Hepatocyte (in vitro differentiated cells): Measurements from ENCODE around the gene DUSP2. TPM values are rescaled to one million over a fixed set of nuclear protein-coding genes. Genes with fewer than 3 reads are reported as not detected.

Experiments used
- DNase-seq: peaks from one replicate; pipeline ENCODE4 v3.0.0-alpha.2; 2016; ENCODE audit warnings: low spot score
- H2AFZ ChIP-seq: fragments of 200-600 bp; sonication (generic); 2 replicates; pipeline ENCODE4 v1.6.0; 2016; ENCODE audit warnings: antibody characterized with exemption, mild to moderate bottlenecking
- H3K27ac ChIP-seq: fragments of 200-600 bp; sonication (generic); 2 replicates; pipeline ENCODE4 v1.5.1; 2016; ENCODE audit warnings: mild to moderate bottlenecking
- H3K27me3 ChIP-seq: fragments of 200-600 bp; sonication (generic); 2 replicates; pipeline ENCODE4 v1.6.1; 2016
- H3K36me3 ChIP-seq: fragments of 200-600 bp; sonication (generic); replicated peaks from 2 replicates; pipeline ENCODE4 v1.5.1; 2016; ENCODE audit warnings: low read depth; ENCODE audit not compliant: insufficient read depth
- H3K4me1 ChIP-seq: fragments of 200-600 bp; sonication (generic); 2 replicates; pipeline ENCODE4 v1.5.1; 2016; ENCODE audit warnings: mild to moderate bottlenecking, moderate library complexity; ENCODE audit not compliant: insufficient read depth
- H3K4me2 ChIP-seq: fragments of 200-600 bp; sonication (generic); 2 replicates; pipeline ENCODE4 v1.6.0; 2016
- H3K4me3 ChIP-seq: fragments of 200-600 bp; sonication (generic); 2 replicates; pipeline ENCODE4 v1.5.1; 2016; ENCODE audit warnings: mild to moderate bottlenecking
- H3K79me2 ChIP-seq: fragments of 200-600 bp; sonication (generic); 2 replicates; pipeline ENCODE4 v1.6.0; 2017; ENCODE audit warnings: mild to moderate bottlenecking
- H3K9me2 ChIP-seq: fragments of 200-600 bp; sonication (generic); replicated peaks from 2 replicates; pipeline ENCODE4 v1.6.0; 2017; ENCODE audit warnings: mild to moderate bottlenecking; ENCODE audit not compliant: insufficient read depth
- H3K9me3 ChIP-seq: fragments of 200-600 bp; sonication (generic); 2 replicates; pipeline ENCODE4 v1.5.1; 2016; ENCODE audit warnings: low read depth, mild to moderate bottlenecking
- H4K20me1 ChIP-seq: fragments of 200-600 bp; sonication (generic); 2 replicates; pipeline ENCODE4 v1.6.0; 2016; ENCODE audit warnings: mild to moderate bottlenecking; ENCODE audit not compliant: insufficient read depth, poor library complexity, severe bottlenecking
- EZH2 ChIP-seq: fragments of 200-600 bp; sonication (generic); IDR thresholded peaks from 2 replicates; pipeline ENCODE4 v1.6.1; 2016; ENCODE audit warnings: antibody characterized with exemption, mild to moderate bottlenecking, borderline replicate concordance
- EZH2phosphoT487 ChIP-seq: fragments of 200-600 bp; sonication (generic); IDR thresholded peaks from one replicate; pipeline ENCODE4 v1.6.1; 2018; ENCODE audit warnings: antibody characterized with exemption, mild to moderate bottlenecking, low read depth, moderate library complexity; ENCODE audit not compliant: unreplicated experiment, severe bottlenecking
- WGBS: methylation state at CpG from one replicate; pipeline ENCODE4 v1.1.6; 2016; ENCODE audit warnings: low lambda C conversion rate; ENCODE audit errors: missing lambda C conversion rate; 5-methylcytosine and 5-hydroxymethylcytosine counted together
- polyA plus RNA-seq: library from polyadenylated mRNA; unstranded; fragments of >200 nt; fragmentation: Nextera tagmentation; extraction: Ambion mirVana; gene quantifications from 2 replicates; pipeline ENCODE4 v1.2.1, GENCODE V29; 2016
- total RNA-seq: library from RNA; depleted of rRNA; stranded (reverse); fragments of >200 nt; gene quantifications from 2 replicates; pipeline ENCODE4 v1.2.3, GENCODE V29; 2014
- TF ChIP-seq, protein P1 (sequence below): fragments of 200-600 bp; sonication (generic); IDR thresholded peaks from 2 replicates; pipeline ENCODE4 v1.5.1; 2016; ENCODE audit warnings: antibody characterized with exemption, mild to moderate bottlenecking; ENCODE audit not compliant: poor library complexity

Gene DUSP2
- total and polyA plus RNA-seq, 2 experiments from 2014 or later = 11.3 to 24.0 TPM

DNA sequence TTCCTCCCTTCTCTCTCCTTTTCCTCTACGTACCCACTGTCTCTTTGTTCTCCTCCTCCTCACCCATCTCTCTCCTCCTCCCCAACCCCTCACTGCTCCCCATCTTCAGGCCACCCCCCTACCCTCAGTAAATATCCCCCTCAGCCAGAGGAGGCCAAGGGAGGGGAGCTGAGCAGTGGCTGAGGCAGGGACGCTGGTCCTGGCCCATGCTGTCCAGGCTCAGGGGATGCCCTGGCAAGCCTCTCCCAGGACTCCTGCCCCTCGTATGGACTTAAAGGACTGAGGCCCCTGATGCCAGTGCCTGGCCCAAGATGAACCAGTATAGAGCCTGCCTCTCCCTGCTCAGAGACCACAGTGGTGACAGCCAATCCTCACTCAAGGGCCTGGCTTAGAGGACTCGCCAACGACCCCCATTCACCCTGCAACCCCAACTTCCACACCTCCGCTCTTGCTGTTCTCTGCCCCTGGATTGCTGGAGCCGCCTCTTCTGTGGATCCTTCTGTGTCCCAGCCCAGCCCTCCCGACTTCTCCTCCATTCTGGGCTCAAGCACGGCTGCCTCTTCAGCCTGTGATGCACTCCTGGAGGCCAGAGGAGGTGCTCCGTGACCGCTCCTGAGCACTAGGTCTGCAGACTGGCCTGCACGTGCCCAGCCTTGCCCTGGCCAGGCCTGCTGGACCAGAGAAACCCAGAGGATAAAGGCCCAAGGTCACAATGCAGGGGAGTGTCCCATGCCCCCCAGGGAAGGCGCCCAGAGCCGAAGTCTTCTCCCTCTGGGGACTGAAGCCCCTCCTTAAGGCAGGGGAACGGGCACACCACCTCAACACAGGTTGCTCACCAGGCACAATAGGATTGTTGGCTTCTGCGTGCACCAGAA is 9.5 kb upstream of the DUSP2 start:
- Histone ChIP-seq H3K36me3 (no peaks in the 10 kb centered on the region), H3K9me3 (no peaks in the 10 kb centered on the region), H3K79me2 (no peaks in the 10 kb centered on the region), H3K9me2 (no peaks in the 10 kb centered on the region), H4K20me1 (no peaks in the 10 kb centered on the region), H3K4me3 (no peak overlapping the region), H3K4me2 (no peak overlapping the region), H3K27ac (no peak overlapping the region), H3K27me3 (no peaks in the 10 kb centered on the region), H3K4me1 (no peaks in the 10 kb centered on the region), H2AFZ (no peak overlapping the region)
- DNase-seq = no peak
- WGBS = 83% methylated on average over 15 of the region's 16 CpGs
- TF ChIP-seq EZH2 = no peak
- TF ChIP-seq, protein P1, sequence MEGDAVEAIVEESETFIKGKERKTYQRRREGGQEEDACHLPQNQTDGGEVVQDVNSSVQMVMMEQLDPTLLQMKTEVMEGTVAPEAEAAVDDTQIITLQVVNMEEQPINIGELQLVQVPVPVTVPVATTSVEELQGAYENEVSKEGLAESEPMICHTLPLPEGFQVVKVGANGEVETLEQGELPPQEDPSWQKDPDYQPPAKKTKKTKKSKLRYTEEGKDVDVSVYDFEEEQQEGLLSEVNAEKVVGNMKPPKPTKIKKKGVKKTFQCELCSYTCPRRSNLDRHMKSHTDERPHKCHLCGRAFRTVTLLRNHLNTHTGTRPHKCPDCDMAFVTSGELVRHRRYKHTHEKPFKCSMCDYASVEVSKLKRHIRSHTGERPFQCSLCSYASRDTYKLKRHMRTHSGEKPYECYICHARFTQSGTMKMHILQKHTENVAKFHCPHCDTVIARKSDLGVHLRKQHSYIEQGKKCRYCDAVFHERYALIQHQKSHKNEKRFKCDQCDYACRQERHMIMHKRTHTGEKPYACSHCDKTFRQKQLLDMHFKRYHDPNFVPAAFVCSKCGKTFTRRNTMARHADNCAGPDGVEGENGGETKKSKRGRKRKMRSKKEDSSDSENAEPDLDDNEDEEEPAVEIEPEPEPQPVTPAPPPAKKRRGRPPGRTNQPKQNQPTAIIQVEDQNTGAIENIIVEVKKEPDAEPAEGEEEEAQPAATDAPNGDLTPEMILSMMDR = no peak
- no peak for TF ChIP-seq EZH2phosphoT487

DNA sequence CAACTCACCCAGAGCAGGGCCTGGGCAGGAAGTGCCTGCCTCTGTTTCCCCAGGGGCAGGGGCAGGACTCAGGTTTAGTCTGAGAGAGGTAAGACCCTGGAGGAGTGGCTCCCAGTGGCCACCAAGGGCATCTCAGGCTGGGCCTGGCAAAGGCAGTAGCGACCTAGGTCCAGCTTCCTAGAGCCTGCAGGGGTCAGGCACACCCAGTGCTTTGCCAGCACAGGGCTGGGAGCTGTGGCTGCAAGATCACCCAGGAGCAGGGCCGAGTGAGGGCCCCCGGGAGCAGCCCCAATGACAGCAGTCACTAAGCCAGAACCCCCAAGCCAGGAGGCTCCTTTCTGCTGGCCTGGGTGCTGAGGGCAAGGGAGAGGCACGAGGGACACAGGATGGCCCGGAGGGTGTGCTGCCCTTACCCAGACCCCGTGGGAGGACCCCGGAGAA is 8.8 kb upstream of the DUSP2 start:
- TF ChIP-seq EZH2phosphoT487 = no peak
- TF ChIP-seq EZH2 = no peak
- TF ChIP-seq, protein P1 = no peak
- peak; percentile 6 for DNase-seq
- H3K4me1 ChIP-seq = peaks cover 1% of the 10 kb centered on the region

DNA sequence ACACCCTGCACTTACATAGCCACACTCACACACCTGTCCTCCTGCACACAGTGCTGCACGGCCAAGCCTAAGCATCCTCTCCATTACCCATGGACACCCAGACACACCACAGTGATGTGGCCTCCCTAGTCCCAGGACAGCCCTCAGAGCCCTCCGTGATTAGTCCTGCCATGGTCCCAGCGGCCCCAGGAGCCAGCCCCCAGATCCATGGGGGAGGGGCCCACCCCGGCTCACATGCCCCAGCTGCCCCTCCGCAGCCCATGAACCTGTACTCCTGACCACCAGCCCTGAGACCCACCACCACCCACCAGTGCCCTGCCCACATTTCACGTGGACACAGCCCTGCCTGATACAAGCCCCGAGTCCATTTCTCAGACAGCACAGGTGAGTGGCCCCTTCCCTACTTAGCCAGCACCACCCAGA is 8.1 kb upstream of the DUSP2 start:
- Histone ChIP-seq H3K9me2 (no peaks in the 10 kb centered on the region), H3K4me3 (no peak overlapping the region), H3K79me2 (no peaks in the 10 kb centered on the region), H3K9me3 (no peaks in the 10 kb centered on the region), H2AFZ (no peak overlapping the region), H3K27me3 (no peaks in the 10 kb centered on the region), H3K27ac (no peak overlapping the region), H3K4me1 (peaks cover 8% of the 10 kb centered on the region), H3K4me2 (no peak overlapping the region), H3K36me3 (no peaks in the 10 kb centered on the region), H4K20me1 (no peaks in the 10 kb centered on the region)
- DNase-seq = peak; percentile 13
- 95% methylated on average over 7 of the region's 7 CpGs for whole genome bisulfite sequencing
- TF ChIP-seq EZH2phosphoT487 (no peak), EZH2 (no peak)
- TF ChIP-seq, protein P1 = no peak

More for the DNA sequence above, 8.8 kb upstream of the DUSP2 start:
- Histone ChIP-seq H4K20me1 (no peaks in the 10 kb centered on the region), H3K9me3 (no peaks in the 10 kb centered on the region), H3K4me2 (no peak overlapping the region), H3K79me2 (no peaks in the 10 kb centered on the region), H3K27me3 (no peaks in the 10 kb centered on the region), H3K27ac (no peak overlapping the region), H3K9me2 (no peaks in the 10 kb centered on the region), H3K36me3 (no peaks in the 10 kb centered on the region), H3K4me3 (no peak overlapping the region), H2AFZ (no peak overlapping the region)
- WGBS = 91% methylated on average over 7 of the region's 7 CpGs
